GM21825 (cell line): ENCODE results near the gene MSRB1.

Source experiments
- ATAC-seq: cut with Tn5 transposase; IDR thresholded peaks from one replicate; pipeline ENCODE4 v1.9.1; 2021; ENCODE audit warnings: mild to moderate bottlenecking, moderate library complexity; ENCODE audit not compliant: unreplicated experiment

The MSRB1 gene

GRCh38 chr16:1979271-1980029, 36.5 kb upstream of the MSRB1 start:
- ATAC-seq, result no peak

GRCh38 chr16:1978476-1979120, 35.6 kb upstream of the MSRB1 start:
- no peak for ATAC-seq

- ATAC-seq, result no peak
Observed at GRCh38 chr16:1977875-1978268, 34.9 kb upstream of the MSRB1 start.

GRCh38 chr16:1976951-1977874, 34.2 kb upstream of the MSRB1 start:
- ATAC-seq, result no peak

GRCh38 chr16:1976216-1976520, 33.2 kb upstream of the MSRB1 start:
- ATAC-seq, result no peak

- ATAC-seq, result no peak
Observed at GRCh38 chr16:1975432-1976215, 32.6 kb upstream of the MSRB1 start.

GRCh38 chr16:1974157-1975070, 31.4 kb upstream of the MSRB1 start:
- ATAC-seq, result no peak

GRCh38 chr16:1973461-1974156, 30.6 kb upstream of the MSRB1 start:
- no peak for ATAC-seq

- ATAC-seq, result no peak
Observed at GRCh38 chr16:1972490-1972877, 29.5 kb upstream of the MSRB1 start.

- peak; percentile 71 for ATAC-seq
Observed at GRCh38 chr16:1971796-1972489, 28.9 kb upstream of the MSRB1 start, which contains the start of gene TBL3. Gene TBL3, plus strand, starts transcription at chr16:1972053. Its CDS starts 112 bp downstream, at chr16:1972165.

- ATAC-seq, result no peak
Observed at GRCh38 chr16:1968146-1968953, 25.4 kb upstream of the MSRB1 start.

GRCh38 chr16:1966460-1966859, 23.5 kb upstream of the MSRB1 start, which contains the start of gene RNF151:
Gene RNF151, plus strand, starts transcription at chr16:1966856. Its CDS starts 26 bp downstream, at chr16:1966882.
- no peak for ATAC-seq

- ATAC-seq, result no peak
Observed at GRCh38 chr16:1965396-1966001, 22.5 kb upstream of the MSRB1 start.

- peak; percentile 66 for ATAC-seq
Observed at GRCh38 chr16:1964506-1965395, 21.8 kb upstream of the MSRB1 start, which contains the start of gene RPS2. Gene RPS2, minus strand, starts transcription at chr16:1964826. Its CDS starts 201 bp downstream, at chr16:1964625.

GRCh38 chr16:1963806-1964505, 21.0 kb upstream of the MSRB1 start:
- no peak for ATAC-seq
